22Rv1 (cell line): ENCODE data around the gene AQP1.

ENCODE experiments used
- ZFX ChIP-seq: fragments of 450-650 bp; IDR thresholded peaks from 2 replicates; pipeline ENCODE4 v1.6.1; 2017; ENCODE audit warnings: antibody characterized with exemption, borderline replicate concordance
- TF ChIP-seq, protein P1 (sequence below): fragments of 450-650 bp; IDR thresholded peaks from 2 replicates; pipeline ENCODE4 v1.5.1; 2017; ENCODE audit warnings: mild to moderate bottlenecking

- TF ChIP-seq, protein P1, sequence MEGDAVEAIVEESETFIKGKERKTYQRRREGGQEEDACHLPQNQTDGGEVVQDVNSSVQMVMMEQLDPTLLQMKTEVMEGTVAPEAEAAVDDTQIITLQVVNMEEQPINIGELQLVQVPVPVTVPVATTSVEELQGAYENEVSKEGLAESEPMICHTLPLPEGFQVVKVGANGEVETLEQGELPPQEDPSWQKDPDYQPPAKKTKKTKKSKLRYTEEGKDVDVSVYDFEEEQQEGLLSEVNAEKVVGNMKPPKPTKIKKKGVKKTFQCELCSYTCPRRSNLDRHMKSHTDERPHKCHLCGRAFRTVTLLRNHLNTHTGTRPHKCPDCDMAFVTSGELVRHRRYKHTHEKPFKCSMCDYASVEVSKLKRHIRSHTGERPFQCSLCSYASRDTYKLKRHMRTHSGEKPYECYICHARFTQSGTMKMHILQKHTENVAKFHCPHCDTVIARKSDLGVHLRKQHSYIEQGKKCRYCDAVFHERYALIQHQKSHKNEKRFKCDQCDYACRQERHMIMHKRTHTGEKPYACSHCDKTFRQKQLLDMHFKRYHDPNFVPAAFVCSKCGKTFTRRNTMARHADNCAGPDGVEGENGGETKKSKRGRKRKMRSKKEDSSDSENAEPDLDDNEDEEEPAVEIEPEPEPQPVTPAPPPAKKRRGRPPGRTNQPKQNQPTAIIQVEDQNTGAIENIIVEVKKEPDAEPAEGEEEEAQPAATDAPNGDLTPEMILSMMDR, result no peak
- TF ChIP-seq ZFX, result no peak
Observed at GRCh38 chr7:30969604-30969970, 57.9 kb downstream of the AQP1 start.
